ENCODE data around the gene EIF5A. TPM values are rescaled to one million over a fixed set of nuclear protein-coding genes. Genes with fewer than 3 reads are reported as not detected.

Gene EIF5A
- 100 to 1,000 TPM; 274 to 374 TPM for total RNA-seq
- long read RNA-seq, transcript EIF5A-202 (6 exons, 1,511 nt) = major isoform, 171 of 187 reads
- long read RNA-seq, partial matches to known transcripts = 7 of 187 reads
- long read RNA-seq, other reads (novel, unspliced or antisense) = 2 of 187 reads

GRCh38 chr17:7306911-7307685, at the start of gene EIF5A:
Gene EIF5A, plus strand, starts transcription at chr17:7307628. Its CDS starts 2,008 bp downstream, at chr17:7309636.
- DNase-seq (peak; percentile 100), ATAC-seq (peak; percentile 92 to 93)
- intact Hi-C loops (cut with DNase I) = no loop called here

- peak; percentile 48 for DNase-seq
- ATAC-seq = no peak
- intact Hi-C loops (cut with DNase I) = no loop called here
Measured at GRCh38 chr17:7258731-7259554, 48.5 kb upstream of the EIF5A start.

- intact Hi-C loops (cut with DNase I) = no loop called here
- DNase-seq (no peak), ATAC-seq (no peak)
Measured at GRCh38 chr17:7259555-7259889, 47.9 kb upstream of the EIF5A start.

- ATAC-seq (no peak), DNase-seq (no peak)
- intact Hi-C loops (cut with DNase I) = no loop called here
Measured at GRCh38 chr17:7260151-7260550, 47.3 kb upstream of the EIF5A start.

- DNase-seq (no peak), ATAC-seq (peak; percentile 66 to 68)
- intact Hi-C loops (cut with DNase I) = no loop called here
Measured at GRCh38 chr17:7260651-7261378, 46.6 kb upstream of the EIF5A start.

GRCh38 chr17:7261379-7262191, 45.8 kb upstream of the EIF5A start:
- ATAC-seq (peak; percentile 27 to 28), DNase-seq (no peak)
- intact Hi-C loops (cut with DNase I) = no loop called here

- ATAC-seq (no peak), DNase-seq (no peak)
- intact Hi-C loops (cut with DNase I) = no loop called here
Measured at GRCh38 chr17:7262192-7262934, 45.1 kb upstream of the EIF5A start, which contains the start of gene CLDN7. Gene CLDN7, minus strand, starts transcription at chr17:7262478. Its CDS starts 435 bp downstream, at chr17:7262043.

GRCh38 chr17:7262935-7263800, 44.3 kb upstream of the EIF5A start:
- ATAC-seq (peak in 1 of 2 donors; percentile 15), DNase-seq (no peak)
- intact Hi-C loops (cut with DNase I) = no loop called here

GRCh38 chr17:7263801-7264078, 43.7 kb upstream of the EIF5A start:
- DNase-seq = no peak
- intact Hi-C loops (cut with DNase I) = no loop called here
- ATAC-seq = no peak

GRCh38 chr17:7266784-7267183, 40.6 kb upstream of the EIF5A start:
- DNase-seq = no peak
- intact Hi-C loops (cut with DNase I) = no loop called here
- ATAC-seq = no peak

- no peak for DNase-seq
- intact Hi-C loops (cut with DNase I) = no loop called here
- ATAC-seq = no peak
Measured at GRCh38 chr17:7279448-7279847, 28.0 kb upstream of the EIF5A start.

GRCh38 chr17:7280519-7281073, 26.8 kb upstream of the EIF5A start:
- ATAC-seq = peak; percentile 64 to 82
- DNase-seq = peak; percentile 85
- intact Hi-C loops (cut with DNase I) = loop anchor here (1.0 to 5.0 kb wide), 3 partner anchors 16 to 67 kb away; no protein-coding TSS in a partner anchor

- peak; percentile 85 to 93 for ATAC-seq
- intact Hi-C loops (cut with DNase I) = loop anchor here (2.0 to 5.0 kb wide), 2 partner anchors 15 to 66 kb away; no protein-coding TSS in a partner anchor
- DNase-seq = peak; percentile 95
Measured at GRCh38 chr17:7281074-7281952, 26.1 kb upstream of the EIF5A start, which contains the start of gene SLC2A4. Gene SLC2A4, plus strand, starts transcription at chr17:7281718. Its CDS starts 217 bp downstream, at chr17:7281935.

- intact Hi-C loops (cut with DNase I) = loop anchor here (2.0 to 5.0 kb wide), 2 partner anchors 15 to 65 kb away; no protein-coding TSS in a partner anchor
Measured at GRCh38 chr17:7281953-7282751, 25.3 kb upstream of the EIF5A start.

More at GRCh38 chr17:7281953-7282751, 25.3 kb upstream of the EIF5A start:
- DNase-seq = peak; percentile 73
- ATAC-seq = peak; percentile 43 to 45

All from left cardiac atrium (tissue), 4 donors.